GM18520 (cell line): ENCODE results near the gene OR2AG1.

Experiments
- ATAC-seq: cut with Tn5 transposase; IDR thresholded peaks from one replicate; pipeline ENCODE4 v1.9.1; 2021; ENCODE audit not compliant: unreplicated experiment

The OR2AG1 gene, protein sequence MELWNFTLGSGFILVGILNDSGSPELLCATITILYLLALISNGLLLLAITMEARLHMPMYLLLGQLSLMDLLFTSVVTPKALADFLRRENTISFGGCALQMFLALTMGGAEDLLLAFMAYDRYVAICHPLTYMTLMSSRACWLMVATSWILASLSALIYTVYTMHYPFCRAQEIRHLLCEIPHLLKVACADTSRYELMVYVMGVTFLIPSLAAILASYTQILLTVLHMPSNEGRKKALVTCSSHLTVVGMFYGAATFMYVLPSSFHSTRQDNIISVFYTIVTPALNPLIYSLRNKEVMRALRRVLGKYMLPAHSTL

DNA sequence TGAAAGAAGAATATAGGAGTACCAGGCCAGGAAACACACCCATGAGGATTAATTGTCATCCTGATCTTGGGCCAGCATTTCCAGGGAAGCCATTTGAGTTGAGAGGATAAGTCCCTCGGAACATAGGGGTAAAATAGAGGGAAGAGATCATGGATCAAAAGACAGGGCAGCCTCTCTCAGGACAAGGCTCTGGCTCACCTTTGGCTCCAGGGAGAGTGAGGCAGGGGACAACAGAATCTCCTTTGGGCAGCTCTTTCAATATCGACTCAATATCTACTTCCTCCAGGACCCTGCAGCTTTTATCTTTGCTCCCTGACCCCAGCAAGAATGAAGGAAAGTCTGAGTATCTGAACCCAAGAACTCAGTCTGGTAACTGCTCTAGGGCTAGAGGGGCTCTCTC lies at the start of gene OR2AG1:
OR2AG1 (plus strand) TSS at position 301 of the 400 bp plus-strand sequence. CDS start 2,018 bp downstream, outside the sequence.
- ATAC-seq, result no peak

DNA sequence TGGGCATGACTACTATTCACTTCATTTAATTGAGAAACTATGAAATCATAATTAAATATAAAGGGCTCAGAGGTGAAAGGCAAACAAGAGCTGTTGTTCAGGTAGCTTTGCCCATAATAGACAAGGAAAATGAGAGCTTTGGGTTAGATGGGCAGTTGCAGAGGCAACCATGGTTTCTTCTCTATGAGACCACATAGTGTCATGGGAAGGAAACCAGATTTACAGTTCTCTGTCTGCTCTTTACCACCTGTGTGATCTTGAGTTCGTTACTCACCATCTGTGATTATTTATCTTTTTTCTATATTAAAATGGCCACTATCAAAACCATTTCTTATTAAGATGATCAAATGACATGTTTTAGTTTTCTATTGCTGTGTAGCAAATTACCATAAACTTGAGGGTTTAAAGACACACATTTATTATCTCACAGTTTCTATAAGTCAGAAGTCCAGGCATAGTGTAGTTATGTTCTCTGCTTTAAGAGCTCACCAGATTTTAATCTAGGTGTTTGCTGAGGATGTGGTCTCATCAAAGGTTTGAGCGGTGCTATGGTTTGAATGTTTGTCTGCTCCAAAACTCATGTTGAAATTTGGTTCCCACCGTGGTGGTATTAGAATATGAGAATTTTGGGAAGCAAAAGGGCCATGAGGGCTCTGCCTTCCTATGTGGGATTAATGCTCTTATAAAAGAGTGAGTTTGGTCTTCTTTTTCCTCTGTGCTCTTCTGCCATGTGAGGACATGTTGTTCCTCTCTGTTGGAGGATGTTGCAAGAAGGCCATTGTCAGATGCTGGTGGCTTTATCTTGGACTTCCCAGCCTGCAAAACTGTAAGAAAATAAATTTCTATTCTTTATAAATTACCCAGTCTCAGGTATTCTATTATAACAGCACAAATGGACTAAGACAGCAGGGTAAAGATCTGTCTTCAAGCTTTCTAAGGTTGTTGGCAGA lies 49.2 kb upstream of the OR2AG1 start:
- no peak for ATAC-seq

DNA sequence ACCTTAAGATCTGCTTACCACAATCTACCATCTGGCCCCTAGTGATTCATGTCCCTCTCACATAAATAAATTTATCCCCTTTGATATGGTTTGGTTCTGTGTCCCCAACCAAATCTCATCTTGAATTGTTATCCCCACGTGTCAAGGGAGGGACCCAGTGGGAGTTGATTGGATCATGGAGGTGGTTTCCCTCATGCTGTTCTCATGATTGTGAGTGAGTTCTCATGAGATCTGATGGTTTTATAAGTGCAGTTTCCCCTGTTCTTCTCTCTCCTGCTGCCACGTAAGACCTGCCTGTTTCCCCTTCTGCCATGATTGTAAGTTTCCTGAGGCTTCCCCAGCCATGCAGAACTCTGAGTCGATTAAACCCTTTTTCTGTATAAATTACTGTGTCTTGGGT lies 48.2 kb upstream of the OR2AG1 start:
- ATAC-seq, result no peak

DNA sequence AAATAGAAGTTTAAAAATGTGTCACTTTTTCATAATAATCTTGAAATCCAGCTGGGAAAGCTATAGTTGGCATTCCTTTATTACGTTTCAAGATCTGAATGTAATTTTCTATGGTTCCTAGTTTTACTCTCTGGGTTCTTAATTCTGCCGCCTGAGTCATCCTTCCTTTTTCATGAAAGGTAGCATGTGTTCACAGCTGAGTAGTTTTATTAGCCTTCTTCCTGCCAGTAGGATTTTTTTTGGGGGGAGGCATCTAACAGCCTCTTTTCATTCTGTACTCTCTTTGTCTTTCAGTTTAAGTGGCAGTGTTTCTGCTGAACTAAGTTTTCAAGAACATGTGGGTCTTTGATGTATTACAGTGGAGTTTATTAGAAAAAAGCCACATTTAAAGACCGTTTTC lies 47.5 kb upstream of the OR2AG1 start:
- no peak for ATAC-seq

DNA sequence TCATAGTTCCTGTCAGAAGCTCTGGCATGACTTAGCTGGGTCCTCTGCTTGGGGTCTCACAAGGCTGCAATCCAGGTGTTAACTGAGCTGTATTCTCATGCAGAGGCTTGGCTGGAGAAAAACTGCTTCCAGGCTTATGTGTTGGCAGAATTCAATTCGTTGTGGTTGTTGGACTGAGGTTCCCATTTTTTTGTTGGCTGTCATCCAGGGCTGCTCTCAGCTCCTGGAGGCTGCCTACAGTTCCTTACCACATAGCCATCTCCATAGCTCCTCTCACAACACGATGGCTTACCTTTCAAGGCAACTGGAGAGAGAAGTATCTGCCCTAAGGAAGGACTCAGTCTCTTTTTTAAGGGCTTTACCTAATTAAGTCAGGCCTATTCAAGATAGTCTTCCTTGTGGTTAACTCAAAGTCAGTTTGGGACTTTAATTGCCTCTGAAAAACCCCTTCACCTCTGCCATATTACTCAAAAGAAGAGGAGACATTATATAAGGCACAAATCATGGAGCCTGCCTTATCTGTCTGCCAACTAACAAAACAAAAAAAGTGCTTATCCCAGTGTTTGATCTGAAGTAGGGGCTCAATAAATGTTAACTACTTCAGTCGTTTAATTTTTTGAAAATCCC lies 46.2 kb upstream of the OR2AG1 start:
- ATAC-seq, result no peak

DNA sequence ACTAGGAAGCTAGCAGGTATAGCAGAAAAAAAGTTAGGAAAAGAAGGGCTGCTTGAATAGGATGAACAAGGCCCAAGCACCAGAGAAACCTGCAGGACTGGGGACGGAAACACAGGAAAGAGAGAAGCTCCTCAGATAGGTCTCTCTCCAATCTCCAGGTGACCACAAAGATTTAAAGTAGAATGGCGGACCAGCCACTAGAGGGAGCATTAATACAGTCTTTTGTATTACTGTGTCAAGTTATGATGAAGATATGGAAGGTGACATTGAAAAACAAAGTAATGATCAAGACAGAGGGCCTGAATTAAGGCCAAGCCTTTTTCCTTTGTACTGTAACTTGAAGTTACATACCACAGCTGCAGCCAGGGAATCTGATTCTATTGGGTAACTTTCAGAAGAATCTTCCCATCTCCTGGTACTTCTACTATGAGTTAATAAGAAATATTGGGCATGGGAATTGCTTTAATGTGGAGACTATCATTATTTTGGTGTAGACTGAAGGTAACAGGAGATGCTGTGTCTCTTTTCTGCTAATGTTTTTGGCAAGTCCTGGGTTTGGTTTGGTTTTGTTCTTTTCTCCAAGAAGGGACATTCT lies 44.9 kb upstream of the OR2AG1 start:
- ATAC-seq, result peak; percentile 54

DNA sequence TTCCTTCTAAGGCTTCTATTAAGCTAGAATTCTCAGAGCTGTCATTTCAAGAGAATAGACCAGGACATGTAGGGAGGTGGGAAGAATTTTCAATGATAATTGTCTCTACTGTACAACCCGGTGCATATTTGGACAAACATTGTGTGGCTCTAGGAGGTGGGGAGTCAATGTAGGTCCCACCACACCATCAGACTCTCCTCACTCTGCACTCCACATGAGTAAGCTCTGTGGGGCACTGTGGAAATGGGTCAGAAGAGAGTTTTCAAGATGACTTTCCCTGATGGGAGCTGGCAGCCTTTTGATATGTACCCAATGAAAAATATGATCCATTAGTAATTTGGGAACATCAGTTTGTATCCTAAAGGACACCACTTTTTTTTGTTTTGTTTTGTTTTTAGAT lies 44.2 kb upstream of the OR2AG1 start:
- no peak for ATAC-seq

DNA sequence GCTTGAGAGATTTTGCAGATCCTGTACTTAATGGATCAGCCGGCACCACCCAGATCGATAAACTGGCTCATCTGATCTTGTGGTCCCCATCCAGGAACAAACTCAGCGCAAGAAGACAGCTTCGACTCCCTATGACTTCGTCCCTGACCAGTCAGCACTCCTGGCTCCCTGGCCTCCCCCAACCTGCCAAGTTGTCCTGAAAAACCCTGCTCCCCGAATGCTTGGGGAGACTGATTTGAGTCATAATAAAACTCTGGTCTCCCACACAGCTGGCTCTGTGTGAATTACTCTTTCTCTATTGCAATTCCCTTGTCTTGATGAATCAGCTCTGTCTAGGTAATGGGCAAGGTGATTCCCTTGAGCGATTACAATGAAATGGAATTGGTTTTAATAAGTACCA lies 40.6 kb upstream of the OR2AG1 start:
- no peak for ATAC-seq

DNA sequence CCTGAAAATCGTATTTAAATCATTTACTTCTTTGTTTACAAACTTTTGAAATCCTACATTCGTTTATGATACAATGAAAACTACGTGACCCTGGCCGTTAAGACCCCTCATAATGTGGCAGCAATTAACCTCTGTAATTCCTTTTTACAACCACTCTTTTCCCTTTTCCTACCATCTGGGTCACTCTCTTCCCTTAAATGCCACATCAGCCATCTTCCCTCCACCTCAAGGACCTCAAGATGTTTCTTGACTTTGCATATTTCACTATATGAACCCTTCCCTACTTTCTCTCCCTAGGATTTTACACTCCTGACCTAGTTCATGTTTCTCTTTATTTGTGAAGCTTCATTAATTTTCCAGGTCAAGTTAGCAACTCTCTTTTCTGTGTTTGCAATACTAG lies 37.8 kb upstream of the OR2AG1 start:
- ATAC-seq, result no peak

DNA sequence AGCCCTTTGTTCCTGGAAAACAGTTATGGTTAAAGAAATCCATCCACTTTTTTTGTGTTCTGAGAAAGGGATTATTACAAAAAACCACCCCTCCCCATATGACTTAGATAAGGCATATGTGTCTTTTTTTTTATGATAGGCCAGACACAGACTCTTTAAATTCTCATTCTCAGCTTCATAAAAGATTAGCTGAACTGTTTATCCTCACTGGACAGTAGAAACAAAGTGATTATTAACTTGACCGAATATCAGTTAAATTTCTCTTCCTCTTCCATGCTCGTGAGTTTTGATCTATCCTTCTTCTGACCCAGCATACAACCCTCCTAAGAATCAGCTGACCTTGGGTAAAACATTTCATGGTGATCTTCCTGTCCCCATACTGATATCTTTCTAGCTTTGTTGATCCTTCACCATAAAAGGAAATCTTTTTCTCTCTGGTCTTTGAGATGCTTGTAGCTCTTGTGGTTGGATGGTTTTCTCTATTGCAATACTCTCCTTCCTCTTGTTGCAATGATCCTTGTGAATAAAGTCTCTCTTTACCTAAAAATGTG lies 37.3 kb upstream of the OR2AG1 start:
- ATAC-seq, result peak; percentile 38

DNA sequence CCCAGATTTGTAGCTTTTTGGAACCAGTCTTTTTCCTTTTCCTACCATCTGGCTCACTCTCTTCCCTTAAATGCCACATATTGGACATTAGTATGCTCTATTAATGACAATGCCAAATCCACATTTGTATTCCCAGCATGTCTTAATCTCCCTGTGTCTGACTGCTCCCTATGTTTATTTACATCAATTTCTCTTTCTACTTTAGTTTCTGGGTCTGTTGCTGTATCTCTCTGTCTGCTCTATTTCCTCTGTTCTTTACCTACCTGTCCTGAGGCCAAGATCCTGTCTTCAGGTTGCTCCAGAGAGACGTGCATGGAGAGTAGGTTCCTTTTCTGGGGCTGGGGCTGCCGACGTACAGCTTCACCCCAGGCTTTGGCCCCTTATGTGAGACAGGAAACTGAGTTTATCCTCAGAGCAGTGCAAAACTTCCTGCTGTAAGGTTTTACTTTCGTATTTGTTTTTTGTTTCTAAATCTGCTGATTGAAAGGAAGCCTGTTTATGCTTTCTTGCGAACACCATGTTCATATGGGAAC lies 36.7 kb upstream of the OR2AG1 start:
- ATAC-seq, result peak; percentile 62

DNA sequence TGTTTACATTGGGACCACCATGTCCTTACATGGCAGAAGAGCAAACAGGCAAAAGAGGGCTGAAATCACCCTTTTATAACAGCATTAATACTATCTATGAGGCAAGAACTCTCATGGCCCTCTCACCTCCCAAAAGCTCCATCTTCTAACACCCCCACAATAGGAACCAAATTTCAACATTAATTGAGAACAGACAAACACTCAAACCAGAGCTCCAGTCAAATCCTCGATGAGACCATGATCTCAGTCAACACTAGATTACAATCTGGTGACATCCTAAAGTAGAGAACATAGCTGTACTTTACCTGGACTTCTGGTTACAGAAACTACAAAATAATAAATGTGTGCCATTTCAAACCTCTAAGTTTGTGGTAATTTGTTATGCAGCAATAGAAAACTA lies 36.2 kb upstream of the OR2AG1 start:
- ATAC-seq, result no peak

DNA sequence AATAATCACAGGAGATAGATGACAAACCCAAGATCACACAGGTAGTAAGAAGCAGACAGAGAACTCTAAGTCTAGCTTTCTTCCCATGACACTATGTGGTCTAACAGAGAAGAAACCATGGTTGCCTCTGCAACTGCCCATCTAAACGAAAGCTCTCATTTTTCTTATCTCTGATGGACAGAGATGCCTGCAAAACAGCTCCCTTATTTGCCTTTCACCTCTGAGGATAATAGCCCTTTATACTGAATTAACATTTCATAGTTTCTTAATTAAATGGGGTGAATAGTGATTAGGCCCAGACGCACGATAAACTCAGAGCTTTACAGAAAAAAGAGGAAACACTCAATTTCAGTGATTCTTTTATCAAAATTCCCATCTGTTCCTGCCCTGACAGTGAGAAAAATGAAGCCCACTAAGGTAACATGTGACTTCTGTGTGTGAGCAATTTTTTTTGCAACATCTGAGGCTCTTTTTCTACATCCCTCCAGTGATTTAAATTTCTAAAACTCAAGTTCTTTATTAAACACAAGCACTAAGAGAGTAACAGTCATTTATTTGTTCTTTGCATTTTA lies 35.6 kb upstream of the OR2AG1 start:
- ATAC-seq, result no peak

DNA sequence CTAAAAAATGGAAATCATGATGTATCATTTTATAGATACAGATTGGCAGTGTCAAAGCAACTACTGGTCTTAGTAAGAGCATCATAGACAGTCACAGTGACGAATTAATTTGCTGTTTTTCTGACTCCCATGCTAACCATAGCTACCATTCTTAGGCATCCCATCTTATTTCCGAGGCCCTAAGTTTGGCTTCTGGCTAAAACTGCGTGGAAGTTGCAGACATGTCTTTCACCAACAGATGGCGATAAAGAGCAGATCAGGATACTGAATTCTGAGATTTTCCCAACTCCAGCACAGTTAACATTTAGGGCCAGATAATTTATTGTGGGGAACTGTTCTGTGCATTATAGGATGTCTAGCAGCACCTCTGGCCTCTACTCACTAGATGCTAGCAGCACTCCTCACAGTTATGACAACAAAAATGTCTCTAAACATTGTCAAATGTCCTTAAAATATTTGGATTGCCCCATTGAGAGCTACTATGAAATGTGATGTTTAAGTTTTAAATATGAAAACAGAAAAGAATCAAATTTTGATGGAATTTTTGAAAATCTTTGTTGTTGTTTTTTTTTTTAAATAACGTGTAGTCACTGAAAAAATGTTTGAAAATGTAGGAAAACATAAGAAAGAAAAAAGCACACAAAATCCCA lies 27.4 kb upstream of the OR2AG1 start:
- ATAC-seq, result no peak

DNA sequence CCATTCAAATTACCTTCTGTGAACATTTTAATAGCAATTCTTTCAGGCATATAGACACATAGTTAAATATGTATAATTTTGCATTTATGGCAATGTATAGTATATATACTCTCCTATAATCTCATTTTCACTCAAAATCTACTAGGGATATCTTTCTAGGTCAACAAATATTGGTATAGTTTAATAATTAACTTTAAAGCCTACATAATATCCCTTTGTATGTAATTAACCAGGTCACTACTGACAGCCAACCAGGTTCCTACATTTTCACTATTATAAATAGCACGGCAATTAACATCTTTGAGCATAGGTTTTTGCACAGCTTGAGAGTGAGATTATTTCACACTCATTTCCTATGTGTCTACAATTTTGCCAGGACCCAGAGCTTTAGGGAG lies 26.9 kb upstream of the OR2AG1 start:
- no peak for ATAC-seq

DNA sequence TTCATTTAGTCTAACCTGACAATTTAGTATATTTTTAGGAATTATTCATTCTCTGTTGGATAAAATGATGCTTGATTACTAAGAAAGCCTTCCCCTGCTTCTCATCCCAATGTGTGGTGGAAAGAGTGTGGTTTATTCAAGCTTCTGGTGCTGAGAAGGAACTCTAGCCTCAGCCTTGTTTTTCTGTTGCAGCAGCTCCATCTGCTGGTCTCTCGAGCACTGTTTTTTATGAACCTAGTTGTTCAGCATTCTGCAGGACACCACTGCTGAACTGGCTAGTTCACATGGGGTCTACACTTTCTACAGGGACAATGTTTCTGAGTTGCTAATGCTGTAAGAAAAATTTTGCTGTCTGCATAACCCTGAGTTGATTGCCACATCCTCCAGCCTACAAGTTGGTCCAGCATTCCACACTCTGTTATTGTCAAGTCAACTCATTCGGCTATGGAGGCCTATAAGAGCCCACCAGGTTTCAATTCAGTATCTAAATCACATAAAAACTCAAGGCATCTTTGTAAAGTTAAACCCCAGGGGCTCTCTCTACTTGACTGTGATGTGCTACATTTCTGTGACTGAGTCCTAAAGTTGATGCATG lies 25.4 kb upstream of the OR2AG1 start:
- ATAC-seq, result peak; percentile 69

DNA sequence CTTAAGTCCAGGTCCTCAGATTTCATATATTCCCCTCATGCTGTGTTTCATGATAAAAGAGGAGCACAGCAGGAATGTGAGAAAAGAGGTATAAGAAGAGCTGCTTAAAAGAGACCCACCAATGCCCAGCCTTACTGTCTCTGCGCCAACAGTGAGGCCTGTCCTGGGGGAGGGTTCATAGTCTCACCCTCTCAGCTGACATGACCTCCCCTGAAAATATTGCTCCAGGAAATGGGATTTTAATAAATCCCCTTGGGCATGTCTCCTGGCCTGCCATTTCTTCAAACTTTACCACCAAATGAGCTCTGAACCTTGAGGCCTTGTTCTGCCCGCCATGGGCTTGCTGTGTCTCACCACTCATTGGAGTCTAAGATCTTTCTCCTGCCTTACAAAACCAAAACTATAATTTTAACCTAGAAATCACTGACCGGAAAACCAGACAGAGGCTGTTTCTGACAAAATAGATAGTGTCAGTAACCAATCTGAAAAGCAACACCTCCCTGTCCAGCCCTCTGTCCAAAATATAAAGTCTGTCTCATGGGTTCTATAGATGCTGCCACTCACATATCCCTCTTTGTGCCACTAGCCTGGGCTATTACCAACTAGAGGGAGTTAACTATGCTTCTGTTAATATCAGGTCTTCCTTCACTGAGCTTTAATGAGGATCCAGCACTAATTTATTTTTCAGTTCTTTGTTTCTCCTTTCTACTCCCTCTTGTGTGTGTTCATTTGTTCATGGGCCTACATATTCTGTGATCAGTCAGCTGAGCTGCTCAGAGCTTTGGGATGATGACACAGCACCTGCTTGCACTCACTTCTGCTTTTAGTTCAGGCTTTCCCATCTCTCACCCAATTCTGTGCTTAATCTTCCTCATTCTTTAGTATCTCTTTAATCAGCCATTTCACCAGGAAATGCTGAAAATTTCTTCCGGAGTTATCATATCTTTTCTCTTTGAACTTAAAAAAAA lies 10.6 kb upstream of the OR2AG1 start, which contains the start of gene OR2AG2:
OR2AG2 (minus strand) TSS at position 51 of the 968 bp plus-strand sequence. CDS start 3,019 bp downstream, outside the sequence.
- peak; percentile 83 for ATAC-seq

DNA sequence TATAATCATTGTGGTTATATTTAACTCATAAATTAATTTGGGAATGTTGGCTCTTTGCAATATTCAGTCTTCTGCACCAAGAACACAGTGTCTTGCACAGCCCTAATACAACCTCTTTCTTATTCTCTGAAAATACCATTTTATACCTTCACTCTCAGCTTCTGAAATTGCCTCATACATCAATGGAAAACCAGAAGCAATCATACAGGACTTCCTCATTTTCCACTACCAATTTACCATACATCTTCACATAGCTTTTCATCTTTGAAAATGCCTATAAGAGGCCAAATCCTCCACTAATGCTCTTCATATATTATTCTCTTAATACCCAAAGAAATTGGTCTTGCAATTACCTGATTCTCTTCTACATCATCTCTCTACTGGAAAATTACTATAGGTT lies 4.3 kb upstream of the OR2AG1 start:
- ATAC-seq, result no peak
